GM18873 (cell line): ENCODE data around the gene CD226.
A peak's percentile ranks its signal among the peaks of the same experiment; 100 is the strongest.
"Not testable (repeated sequence)": the region's sequence is repeated elsewhere in the genome, so short reads cannot be mapped to it uniquely, and the experiment has no call there.

Experiments used
- ATAC-seq: cut with Tn5 transposase; IDR thresholded peaks from one replicate; pipeline ENCODE4 v1.9.1; 2021; ENCODE audit warnings: mild to moderate bottlenecking, moderate library complexity, moderate number of reproducible peaks; ENCODE audit not compliant: unreplicated experiment, low FRiP score

The CD226 gene

GRCh38 chr18:69947361-69948133 is at the start of gene CD226:
Gene CD226 (minus strand): TSS chr18:69947873. CDS start chr18:69947406, 467 bp downstream.
- no peak for ATAC-seq

- ATAC-seq = no peak
Observed at GRCh38 chr18:69996951-69997798, 49.5 kb upstream of the CD226 start.

- no peak for ATAC-seq
Observed at GRCh38 chr18:69996417-69996816, 48.7 kb upstream of the CD226 start.

GRCh38 chr18:69995774-69996173 is 48.1 kb upstream of the CD226 start:
- no peak for ATAC-seq

- ATAC-seq = no peak
Observed at GRCh38 chr18:69992776-69993175, 45.1 kb upstream of the CD226 start.

- ATAC-seq = no peak
Observed at GRCh38 chr18:69987870-69988269, 40.2 kb upstream of the CD226 start.

GRCh38 chr18:69985239-69985638 is 37.6 kb upstream of the CD226 start:
- ATAC-seq = no peak

- ATAC-seq = no peak
Observed at GRCh38 chr18:69982417-69982816, 34.7 kb upstream of the CD226 start.

- peak; percentile 45 for ATAC-seq
Observed at GRCh38 chr18:69981948-69982347, 34.3 kb upstream of the CD226 start.

- no peak for ATAC-seq
Observed at GRCh38 chr18:69980982-69981804, 33.5 kb upstream of the CD226 start.

- no peak for ATAC-seq
Observed at GRCh38 chr18:69980509-69980908, 32.8 kb upstream of the CD226 start.

- peak; percentile 76 for ATAC-seq
Observed at GRCh38 chr18:69978732-69979715, 31.4 kb upstream of the CD226 start.

- not testable (repeated sequence) for ATAC-seq
Observed at GRCh38 chr18:69975294-69975693, 27.6 kb upstream of the CD226 start.

GRCh38 chr18:69974365-69974764 is 26.7 kb upstream of the CD226 start:
- ATAC-seq = no peak

GRCh38 chr18:69969491-69969890 is 21.8 kb upstream of the CD226 start:
- no peak for ATAC-seq

- no peak for ATAC-seq
Observed at GRCh38 chr18:69968039-69968438, 20.4 kb upstream of the CD226 start.

- no peak for ATAC-seq
Observed at GRCh38 chr18:69963196-69963595, 15.5 kb upstream of the CD226 start.

GRCh38 chr18:69961718-69962117 is 14.0 kb upstream of the CD226 start:
- no peak for ATAC-seq

GRCh38 chr18:69958422-69958821 is 10.7 kb upstream of the CD226 start:
- peak; percentile 35 for ATAC-seq

GRCh38 chr18:69957747-69958146 is 10.1 kb upstream of the CD226 start:
- no peak for ATAC-seq
